ENCODE results near the gene SFXN4.

DNA sequence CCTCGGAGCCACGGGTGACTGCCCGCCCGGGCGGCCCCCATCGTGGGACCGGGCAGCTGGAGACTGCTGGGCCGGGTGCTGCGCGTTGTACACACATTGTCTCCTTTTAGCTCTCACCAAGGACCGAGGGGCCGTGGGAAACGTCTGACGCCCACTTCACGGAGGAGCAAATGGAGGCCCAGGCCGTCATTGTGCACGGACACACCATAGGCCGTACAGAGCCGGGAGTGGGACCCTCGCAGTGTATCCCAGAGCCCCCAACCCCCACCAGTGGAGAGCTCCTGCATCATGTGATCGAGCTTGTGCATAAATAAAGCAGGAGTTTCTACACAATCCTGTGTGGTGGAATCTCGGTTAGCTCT is 60.9 kb downstream of the SFXN4 start:
- TF ChIP-seq ESRRG (CRISPR knock-in tag; IDR thresholded peaks at IDR 0.05) (no peak), RARB (CRISPR knock-in tag; IDR thresholded peaks at IDR 0.05) (no peak)
